SK-N-SH (cell line): Measurements from ENCODE around the gene GPR87. TPM values are rescaled to one million over a fixed set of nuclear protein-coding genes. Genes with fewer than 3 reads are reported as not detected.

Source experiments
- CTCF ChIA-PET: fragments of 300-600, 350-600 bp; formaldehyde crosslinking; extraction: SDS; loops from one replicate; lab custom pipeline; 2021; lab: Yijun Ruan, JAX
- POLR2A ChIA-PET: fragments of 350-600 bp; sonication (Branson Sonifier 250); formaldehyde crosslinking; extraction: SDS; loops from one replicate; lab custom pipeline; 2020; ENCODE audit warnings: antibody characterized with exemption, inconsistent platforms; lab: Yijun Ruan, JAX
- DNase-seq: peaks from one replicate; pipeline ENCODE4 v3.0.0; 2012
- H2AFZ ChIP-seq: fragments of 200-600 bp; sonication (generic); 2 replicates; pipeline ENCODE4 v1.8.1; 2016; ENCODE audit warnings: antibody characterized with exemption, mild to moderate bottlenecking, low read depth
- H3F3A ChIP-seq: fragments of 200-600 bp; sonication (generic); replicated peaks from 2 replicates; pipeline ENCODE3; 2016; ENCODE audit warnings: antibody characterized with exemption, mild to moderate bottlenecking; ENCODE audit not compliant: insufficient read depth
- H3K27ac ChIP-seq, 2 experiments: fragments of 200-500 bp in 1 of 2; fragments of 200-600 bp in 1 of 2; sonication (Bioruptor generic) in 1 of 2; sonication (generic), shearing (Covaris generic) in 1 of 2; 2 replicates each; pipeline versions ENCODE4 v1.5.1 to v1.6.1; 2014 to 2016; ENCODE audit warnings: low read depth in 2 of 2, inconsistent platforms in 1 of 2, low read length in 1 of 2, mild to moderate bottlenecking in 1 of 2, mixed read lengths in 1 of 2
- H3K27me3 ChIP-seq: fragments of 200-600 bp; sonication (generic), shearing (Covaris generic); 2 replicates; pipeline ENCODE4 v1.6.1; 2016; ENCODE audit warnings: mixed run types; ENCODE audit not compliant: insufficient read depth
- H3K36me3 ChIP-seq, 2 experiments: fragments of 200-500 bp in 1 of 2; fragments of 200-600 bp in 1 of 2; sonication (Bioruptor generic) in 1 of 2; sonication (generic) in 1 of 2; replicated peaks in 1 of 2; 2 replicates each; pipeline versions ENCODE3 to v1.5.1; 2014 to 2016; ENCODE audit warnings: low read length in 1 of 2, mild to moderate bottlenecking in 1 of 2; ENCODE audit not compliant: insufficient read depth in 2 of 2, control insufficient read depth in 1 of 2
- H3K4me1 ChIP-seq, 2 experiments: fragments of 200-500 bp in 1 of 2; fragments of 200-600 bp in 1 of 2; sonication (Bioruptor generic) in 1 of 2; sonication (generic), shearing (Covaris generic) in 1 of 2; 2 replicates each; pipeline versions ENCODE4 v1.5.1 to v1.6.1; 2014 to 2016; ENCODE audit warnings: low read depth in 1 of 2, low read length in 1 of 2, mixed run types in 1 of 2; ENCODE audit not compliant: insufficient read depth in 2 of 2, control insufficient read depth in 1 of 2
- H3K4me2 ChIP-seq: fragments of 200-600 bp; sonication (generic), shearing (Covaris generic); 2 replicates; pipeline ENCODE4 v1.6.1; 2017; ENCODE audit warnings: mixed run types
- H3K4me3 ChIP-seq, 2 experiments: fragments of 200-500 bp in 1 of 2; fragments of 200-600 bp in 1 of 2; sonication (Bioruptor generic) in 1 of 2; sonication (generic), shearing (Covaris generic) in 1 of 2; 2 replicates each; pipeline versions ENCODE4 v1.5.1 to v1.8.1; 2014 to 2016; ENCODE audit warnings: low read depth in 2 of 2, inconsistent platforms in 1 of 2, low read length in 1 of 2, mild to moderate bottlenecking in 1 of 2, mixed read lengths in 1 of 2, moderate library complexity in 1 of 2
- H3K79me2 ChIP-seq: fragments of 200-600 bp; sonication (generic); 2 replicates; pipeline ENCODE4 v1.8.1; 2017; ENCODE audit warnings: mild to moderate bottlenecking; ENCODE audit not compliant: insufficient read depth
- H3K9ac ChIP-seq: fragments of 200-600 bp; sonication (generic); 2 replicates; pipeline ENCODE4 v1.6.1; 2017; ENCODE audit warnings: mixed run types
- H3K9me2 ChIP-seq: fragments of 200-600 bp; sonication (generic); 2 replicates; pipeline ENCODE4 v1.6.1; 2017; ENCODE audit warnings: mixed run types
- H3K9me3 ChIP-seq: fragments of 200-600 bp; sonication (generic); 2 replicates; pipeline ENCODE4 v1.6.1; 2017; ENCODE audit warnings: mixed run types, mild to moderate bottlenecking, moderate library complexity
- H4K20me1 ChIP-seq: fragments of 200-600 bp; sonication (generic); 2 replicates; pipeline ENCODE4 v1.6.1; 2017; ENCODE audit warnings: mild to moderate bottlenecking, mixed run types; ENCODE audit not compliant: insufficient read depth
- CTCF ChIP-seq: fragments of 200-600 bp; sonication (generic); IDR thresholded peaks from 2 replicates; pipeline ENCODE4 v1.6.1; 2017; ENCODE audit warnings: antibody characterized with exemption, mild to moderate bottlenecking, moderate library complexity
- ELF1 ChIP-seq: IDR thresholded peaks from 2 replicates; pipeline ENCODE4 v1.4.0; 2012
- EP300 ChIP-seq, 2 experiments: IDR thresholded peaks; 2 replicates each; pipeline versions ENCODE4 v1.4.0 to v1.6.1; 2012; ENCODE audit warnings: borderline replicate concordance in 1 of 2, low read depth in 1 of 2, low read length in 1 of 2
- EZH2phosphoT487 ChIP-seq: fragments of 200-600 bp; sonication (generic); IDR thresholded peaks from 2 replicates; pipeline ENCODE4 v1.6.1; 2017; ENCODE audit warnings: low read depth, mixed run types, mild to moderate bottlenecking, antibody characterized with exemption, moderate library complexity, borderline replicate concordance
- FOSL2 ChIP-seq: IDR thresholded peaks from 2 replicates; pipeline ENCODE4 v1.4.0; 2012; ENCODE audit warnings: low read depth, mild to moderate bottlenecking, moderate library complexity, borderline replicate concordance
- GABPA ChIP-seq: IDR thresholded peaks from 2 replicates; pipeline ENCODE4 v1.4.0; 2012; ENCODE audit warnings: low read depth, mild to moderate bottlenecking
- IRF3 ChIP-seq: fragments of 150-350 bp; IDR thresholded peaks from 2 replicates; pipeline ENCODE4 v1.6.1; 2016; ENCODE audit warnings: mild to moderate bottlenecking, low read depth, low read length
- JUND ChIP-seq: IDR thresholded peaks from 2 replicates; pipeline ENCODE4 v1.4.0; 2012
- MAX ChIP-seq: IDR thresholded peaks from 2 replicates; pipeline ENCODE4 v1.4.0; 2012; ENCODE audit warnings: low read depth
- MEF2A ChIP-seq: IDR thresholded peaks from 2 replicates; pipeline ENCODE4 v1.4.0; 2012; ENCODE audit warnings: low read depth, borderline replicate concordance
- NFIC ChIP-seq: IDR thresholded peaks from 2 replicates; pipeline ENCODE4 v1.4.0; 2012; ENCODE audit warnings: borderline replicate concordance
- PBX3 ChIP-seq: IDR thresholded peaks from 2 replicates; pipeline ENCODE4; 2012
- POLR2AphosphoS5 ChIP-seq: IDR thresholded peaks from 2 replicates; pipeline ENCODE4 v1.6.1; 2012; ENCODE audit warnings: low read depth, low read length
- RAD21 ChIP-seq: IDR thresholded peaks from 2 replicates; pipeline ENCODE4 v1.6.1; 2012; ENCODE audit warnings: mild to moderate bottlenecking, low read length
- SMC3 ChIP-seq: IDR thresholded peaks from 2 replicates; pipeline ENCODE4 v1.6.1; 2012; ENCODE audit warnings: low read depth, low read length, improper control_type of control experiment
- TEAD4 ChIP-seq: IDR thresholded peaks from 2 replicates; pipeline ENCODE4 v1.4.0; 2012; ENCODE audit warnings: mild to moderate bottlenecking, borderline replicate concordance; ENCODE audit not compliant: insufficient read depth
- ZBTB33 ChIP-seq: IDR thresholded peaks from 2 replicates; pipeline ENCODE4 v1.4.0; 2012; ENCODE audit warnings: low read depth, borderline replicate concordance
- WGBS: methylation state at CpG from one replicate; pipeline ENCODE4 v1.1.6; 2017; ENCODE audit warnings: low lambda C conversion rate; 5-methylcytosine and 5-hydroxymethylcytosine counted together
- polyA plus RNA-seq, 3 experiments: library from polyadenylated mRNA; depleted of rRNA; stranded (reverse); fragments of >200 nt; gene quantifications; 2 replicates each; pipeline ENCODE4 v1.2.3, GENCODE V29; 2012

Gene GPR87
- polyA plus RNA-seq (2012; rRNA removed) = 2.3 and 2.4 TPM in 2 replicates
- polyA plus RNA-seq (2012; cell fraction: cytosol; rRNA removed) = 2.5 and 3.1 TPM in 2 replicates
- polyA plus RNA-seq (2012; cell fraction: nucleus; rRNA removed) = 0.88 and 1.9 TPM in 2 replicates

- peak; percentile 49; the same call in 1 of the 2 replicates for TF ChIP-seq FOSL2
- TF ChIP-seq MEF2A = no peak
- TF ChIP-seq JUND = peak; percentile 31
- TF ChIP-seq, all 33 proteins: peak for 2
- Histone ChIP-seq H3K4me1 (peaks cover 0 to 27% of the 10 kb centered on the region in 2 experiments; a peak in 3 of 4 replicates), H4K20me1 (no peaks in the 10 kb centered on the region), H3K4me3 (no peak within 1 kb of the TSS), H2AFZ (no peak within 1 kb of the TSS), H3K4me2 (no peak within 1 kb of the TSS), H3K9me3 (no peaks in the 10 kb centered on the region; the same call in 1 of the 2 replicates), H3K27me3 (no peaks in the 10 kb centered on the region), H3K9me2 (no peaks in the 10 kb centered on the region), H3F3A (no peaks in the 10 kb centered on the region), H3K79me2 (no peaks in the 10 kb centered on the region), H3K36me3 (no peaks in the 10 kb centered on the region), H3K27ac (peak within 1 kb of the TSS; percentile 38 to 39; a peak in 3 of 4 replicates), H3K9ac (no peak within 1 kb of the TSS)
- 33% methylated on average over 7 of the region's 7 CpGs for WGBS
- POLR2A ChIA-PET = no interaction called here
- CTCF ChIA-PET = interaction anchor here (0.9 to 1.7 kb wide), 2 partner anchors 10 to 148 kb away, joined by 3 to 7 read pairs; no protein-coding TSS in a partner anchor
- no peak for DNase-seq
Measured at GRCh38 chr3:151316267-151316991, at the start of gene GPR87. GPR87 (minus strand) TSS chr3:151316820; CDS start chr3:151300100, 16,720 bp downstream.

- CTCF ChIA-PET = no interaction called here
- Histone ChIP-seq H3K27ac (no peak overlapping the region), H3K36me3 (no peaks in the 10 kb centered on the region), H3K4me3 (no peak overlapping the region), H4K20me1 (no peaks in the 10 kb centered on the region), H3K4me1 (no peaks in the 10 kb centered on the region), H3F3A (no peaks in the 10 kb centered on the region), H3K9me2 (no peaks in the 10 kb centered on the region), H3K27me3 (no peaks in the 10 kb centered on the region), H3K9me3 (no peaks in the 10 kb centered on the region), H2AFZ (no peak overlapping the region), H3K4me2 (no peak overlapping the region), H3K79me2 (no peaks in the 10 kb centered on the region), H3K9ac (no peak overlapping the region)
- POLR2A ChIA-PET = no interaction called here
- 59% methylated on average over 3 of the region's 3 CpGs for WGBS
- DNase-seq = no peak
- no peak for TF ChIP-seq MEF2A
- no peak for TF ChIP-seq PBX3
- TF ChIP-seq SMC3 = no peak
- TF ChIP-seq EP300 (IDR thresholded peaks at IDR 0.05; ENCODE audit: borderline replicate concordance in 1 of 2, low read depth in 1 of 2, low read length in 1 of 2) = no peak
- TF ChIP-seq EZH2phosphoT487 = no peak
- no peak for TF ChIP-seq GABPA
- no peak for TF ChIP-seq JUND
- no peak for TF ChIP-seq MAX
- TF ChIP-seq ELF1 = no peak
- no peak for TF ChIP-seq TEAD4
- TF ChIP-seq RAD21 = no peak
- no peak for TF ChIP-seq IRF3
- no peak for TF ChIP-seq ZBTB33
- TF ChIP-seq POLR2AphosphoS5 = no peak
- TF ChIP-seq NFIC = no peak
- TF ChIP-seq CTCF = no peak
Measured at GRCh38 chr3:151362751-151363174, 46.1 kb upstream of the GPR87 start.
